ENCODE results near the gene DPP3. TPM values are rescaled to one million over a fixed set of nuclear protein-coding genes. Genes with fewer than 3 reads are reported as not detected.

DPP3 gene
- total RNA-seq, 1 experiment from 2014 or later, result 55.6 TPM

DNA sequence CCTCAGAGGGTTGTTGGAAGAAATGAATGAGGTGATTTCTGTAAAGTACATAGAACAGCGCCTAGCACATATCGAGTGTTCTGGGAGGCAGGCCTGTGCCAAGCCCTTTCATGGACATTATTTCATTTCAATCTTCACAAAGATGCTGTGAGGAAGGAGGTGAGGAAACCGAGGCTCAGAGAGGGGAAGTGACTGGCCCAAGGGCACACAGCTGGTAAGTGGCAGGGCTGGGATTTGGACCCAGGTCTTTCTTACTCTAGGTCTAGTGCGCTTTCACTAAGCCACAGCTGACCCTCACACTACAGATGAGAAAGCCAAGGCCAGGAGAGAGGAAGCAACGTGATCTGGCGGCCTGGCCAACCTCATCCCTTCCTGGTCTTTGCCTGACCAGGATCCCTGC lies 11.5 kb upstream of the DPP3 start:
- CTCF ChIA-PET, result interaction anchor here (0.9 kb wide), 2 partner anchors 10 to 11 kb away, joined by 3 to 5 read pairs; partner anchors contain the start of gene DPP3
- intact Hi-C loops (cut with micrococcal nuclease), result no loop called here
- H3K27ac ChIP-seq (ENCODE audit: low read depth, low read length), result no peak overlapping the region
- DNase-seq (ENCODE audit: low read depth, low spot score) (no peak), ATAC-seq (no peak)
- peaks cover 8 to 12% of the 10 kb centered on the region in 2 experiments; a peak in 2 of 4 replicates for H3K36me3 ChIP-seq (ENCODE audit: control insufficient read depth in 1 of 2, insufficient read depth in 2 of 2, low read length in 2 of 2)
- H3K9me3 ChIP-seq (ENCODE audit: control insufficient read depth in 1 of 2, insufficient read depth in 1 of 2, low read depth in 1 of 2, low read length in 2 of 2), result no peaks in the 10 kb centered on the region
- H3K9me2 ChIP-seq (ENCODE audit: insufficient read depth), result no peaks in the 10 kb centered on the region
- RAD21 ChIA-PET (ENCODE audit: low non-redundant PET in 1 of 2, low total read pairs in 2 of 2, uncharacterized antibody in 2 of 2, unreplicated experiment in 2 of 2), result no interaction called here
- BruUV-seq (replicated peaks), result no TSS peak
- H2AFZ ChIP-seq (ENCODE audit: low read depth, low read length, poor library complexity, severe bottlenecking), result no peak overlapping the region
- TF ChIP-seq CEBPB (IDR thresholded peaks at IDR 0.05; ENCODE audit: low read depth), result no peak
- TF ChIP-seq JUND (IDR thresholded peaks at IDR 0.05), result no peak
- TF ChIP-seq ZNF274 (IDR thresholded peaks at IDR 0.05; ENCODE audit: low read depth, low read length), result no peak
- TF ChIP-seq, protein P1, sequence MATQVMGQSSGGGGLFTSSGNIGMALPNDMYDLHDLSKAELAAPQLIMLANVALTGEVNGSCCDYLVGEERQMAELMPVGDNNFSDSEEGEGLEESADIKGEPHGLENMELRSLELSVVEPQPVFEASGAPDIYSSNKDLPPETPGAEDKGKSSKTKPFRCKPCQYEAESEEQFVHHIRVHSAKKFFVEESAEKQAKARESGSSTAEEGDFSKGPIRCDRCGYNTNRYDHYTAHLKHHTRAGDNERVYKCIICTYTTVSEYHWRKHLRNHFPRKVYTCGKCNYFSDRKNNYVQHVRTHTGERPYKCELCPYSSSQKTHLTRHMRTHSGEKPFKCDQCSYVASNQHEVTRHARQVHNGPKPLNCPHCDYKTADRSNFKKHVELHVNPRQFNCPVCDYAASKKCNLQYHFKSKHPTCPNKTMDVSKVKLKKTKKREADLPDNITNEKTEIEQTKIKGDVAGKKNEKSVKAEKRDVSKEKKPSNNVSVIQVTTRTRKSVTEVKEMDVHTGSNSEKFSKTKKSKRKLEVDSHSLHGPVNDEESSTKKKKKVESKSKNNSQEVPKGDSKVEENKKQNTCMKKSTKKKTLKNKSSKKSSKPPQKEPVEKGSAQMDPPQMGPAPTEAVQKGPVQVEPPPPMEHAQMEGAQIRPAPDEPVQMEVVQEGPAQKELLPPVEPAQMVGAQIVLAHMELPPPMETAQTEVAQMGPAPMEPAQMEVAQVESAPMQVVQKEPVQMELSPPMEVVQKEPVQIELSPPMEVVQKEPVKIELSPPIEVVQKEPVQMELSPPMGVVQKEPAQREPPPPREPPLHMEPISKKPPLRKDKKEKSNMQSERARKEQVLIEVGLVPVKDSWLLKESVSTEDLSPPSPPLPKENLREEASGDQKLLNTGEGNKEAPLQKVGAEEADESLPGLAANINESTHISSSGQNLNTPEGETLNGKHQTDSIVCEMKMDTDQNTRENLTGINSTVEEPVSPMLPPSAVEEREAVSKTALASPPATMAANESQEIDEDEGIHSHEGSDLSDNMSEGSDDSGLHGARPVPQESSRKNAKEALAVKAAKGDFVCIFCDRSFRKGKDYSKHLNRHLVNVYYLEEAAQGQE (IDR thresholded peaks at IDR 0.05; ENCODE audit: low read depth), result no peak
- TF ChIP-seq, protein P2, sequence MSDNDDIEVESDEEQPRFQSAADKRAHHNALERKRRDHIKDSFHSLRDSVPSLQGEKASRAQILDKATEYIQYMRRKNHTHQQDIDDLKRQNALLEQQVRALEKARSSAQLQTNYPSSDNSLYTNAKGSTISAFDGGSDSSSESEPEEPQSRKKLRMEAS (IDR thresholded peaks at IDR 0.05), result no peak
- H3K4me3 ChIP-seq (replicated peaks in 1 of 2; ENCODE audit: low read depth in 1 of 2, low read length in 2 of 2), result no peak overlapping the region
- H3K4me1 ChIP-seq (ENCODE audit: control insufficient read depth in 1 of 2, insufficient read depth in 2 of 2, low read length in 2 of 2), result peaks cover 8 to 19% of the 10 kb centered on the region in 2 experiments
- POLR2A ChIA-PET, result interaction anchor here (2.4 kb wide), 1 partner anchor 11 kb away, joined by 13 read pairs; the partner anchor contains the start of gene DPP3
- no peak overlapping the region for H3K9ac ChIP-seq (ENCODE audit: low read length)
- H3K4me2 ChIP-seq (ENCODE audit: low read length), result no peak overlapping the region
- H3K79me2 ChIP-seq (ENCODE audit: insufficient read depth, low read length), result peaks cover 8% of the 10 kb centered on the region; the same call in 1 of the 2 replicates
- H4K20me1 ChIP-seq (ENCODE audit: insufficient read depth), result no peaks in the 10 kb centered on the region
- no peaks in the 10 kb centered on the region for H3K27me3 ChIP-seq (ENCODE audit: insufficient read depth, low read length)

DNA sequence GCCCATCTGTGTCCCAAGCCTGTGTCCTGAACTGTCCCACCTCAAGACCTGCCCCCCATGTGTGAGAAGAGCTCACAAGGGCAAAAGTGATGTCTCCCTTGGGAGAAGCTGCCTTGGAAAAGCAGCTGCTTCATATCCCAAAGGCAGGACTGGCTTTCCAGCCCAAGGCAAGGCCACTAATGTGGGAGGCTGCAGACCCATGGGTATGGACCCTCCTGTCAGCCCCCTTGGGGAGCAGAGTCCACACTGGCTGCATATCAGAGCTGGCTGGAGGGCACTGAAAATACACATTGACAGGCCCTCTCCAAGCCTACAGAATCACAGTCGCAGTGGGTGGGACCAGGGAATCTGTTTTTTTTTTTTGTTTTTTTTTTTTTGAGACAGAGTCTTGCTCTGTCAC lies 10.8 kb upstream of the DPP3 start:
- ChIA-PET CTCF (interaction anchor here (0.9 kb wide), 2 partner anchors 10 to 11 kb away, joined by 3 to 5 read pairs; partner anchors contain the start of gene DPP3), RAD21 (ENCODE audit: low non-redundant PET in 1 of 2, low total read pairs in 2 of 2, uncharacterized antibody in 2 of 2, unreplicated experiment in 2 of 2) (no interaction called here), POLR2A (interaction anchor here (2.4 kb wide), 1 partner anchor 10 kb away, joined by 13 read pairs; the partner anchor contains the start of gene DPP3)
- BruUV-seq (replicated peaks), result no TSS peak
- no peak overlapping the region for H3K27ac ChIP-seq (ENCODE audit: low read depth, low read length)
- no peak overlapping the region for H2AFZ ChIP-seq (ENCODE audit: low read depth, low read length, poor library complexity, severe bottlenecking)
- H3K36me3 ChIP-seq (ENCODE audit: control insufficient read depth in 1 of 2, insufficient read depth in 2 of 2, low read length in 2 of 2), result peaks cover 8 to 12% of the 10 kb centered on the region in 2 experiments; a peak in 2 of 4 replicates
- H3K9me2 ChIP-seq (ENCODE audit: insufficient read depth), result no peaks in the 10 kb centered on the region
- H3K4me2 ChIP-seq (ENCODE audit: low read length), result no peak overlapping the region
- peaks cover 8 to 19% of the 10 kb centered on the region in 2 experiments for H3K4me1 ChIP-seq (ENCODE audit: control insufficient read depth in 1 of 2, insufficient read depth in 2 of 2, low read length in 2 of 2)
- H3K27me3 ChIP-seq (ENCODE audit: insufficient read depth, low read length), result no peaks in the 10 kb centered on the region
- DNase-seq (ENCODE audit: low read depth, low spot score) (no peak), ATAC-seq (no peak)
- intact Hi-C loops (cut with micrococcal nuclease), result no loop called here
- H3K9ac ChIP-seq (ENCODE audit: low read length), result no peak overlapping the region
- no peak overlapping the region for H3K4me3 ChIP-seq (replicated peaks in 1 of 2; ENCODE audit: low read depth in 1 of 2, low read length in 2 of 2)
- peaks cover 8% of the 10 kb centered on the region; the same call in 1 of the 2 replicates for H3K79me2 ChIP-seq (ENCODE audit: insufficient read depth, low read length)
- H3K9me3 ChIP-seq (ENCODE audit: control insufficient read depth in 1 of 2, insufficient read depth in 1 of 2, low read depth in 1 of 2, low read length in 2 of 2), result no peaks in the 10 kb centered on the region
- H4K20me1 ChIP-seq (ENCODE audit: insufficient read depth), result no peaks in the 10 kb centered on the region
- no peak for TF ChIP-seq SIN3A (IDR thresholded peaks at IDR 0.05; ENCODE audit: low read depth)
- TF ChIP-seq, protein P3, sequence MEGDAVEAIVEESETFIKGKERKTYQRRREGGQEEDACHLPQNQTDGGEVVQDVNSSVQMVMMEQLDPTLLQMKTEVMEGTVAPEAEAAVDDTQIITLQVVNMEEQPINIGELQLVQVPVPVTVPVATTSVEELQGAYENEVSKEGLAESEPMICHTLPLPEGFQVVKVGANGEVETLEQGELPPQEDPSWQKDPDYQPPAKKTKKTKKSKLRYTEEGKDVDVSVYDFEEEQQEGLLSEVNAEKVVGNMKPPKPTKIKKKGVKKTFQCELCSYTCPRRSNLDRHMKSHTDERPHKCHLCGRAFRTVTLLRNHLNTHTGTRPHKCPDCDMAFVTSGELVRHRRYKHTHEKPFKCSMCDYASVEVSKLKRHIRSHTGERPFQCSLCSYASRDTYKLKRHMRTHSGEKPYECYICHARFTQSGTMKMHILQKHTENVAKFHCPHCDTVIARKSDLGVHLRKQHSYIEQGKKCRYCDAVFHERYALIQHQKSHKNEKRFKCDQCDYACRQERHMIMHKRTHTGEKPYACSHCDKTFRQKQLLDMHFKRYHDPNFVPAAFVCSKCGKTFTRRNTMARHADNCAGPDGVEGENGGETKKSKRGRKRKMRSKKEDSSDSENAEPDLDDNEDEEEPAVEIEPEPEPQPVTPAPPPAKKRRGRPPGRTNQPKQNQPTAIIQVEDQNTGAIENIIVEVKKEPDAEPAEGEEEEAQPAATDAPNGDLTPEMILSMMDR (IDR thresholded peaks at IDR 0.05 in 2 of 3, conservative IDR thresholded peaks at IDR 0.05 in 1 of 3; ENCODE audit: borderline replicate concordance in 1 of 3, insufficient read depth in 1 of 3, low read depth in 2 of 3, low read length in 2 of 3), result no peak
- TF ChIP-seq CBX3 (IDR thresholded peaks at IDR 0.05; ENCODE audit: low read depth), result no peak
- no peak for TF ChIP-seq POLR2AphosphoS5 (IDR thresholded peaks at IDR 0.05; ENCODE audit: low read depth, low read length)
- TF ChIP-seq, protein P1 (IDR thresholded peaks at IDR 0.05; ENCODE audit: low read depth), result no peak
